Measurements from ENCODE around the gene NHSL1. TPM values are rescaled to one million over a fixed set of nuclear protein-coding genes. Genes with fewer than 3 reads are reported as not detected.

Gene NHSL1
- total RNA-seq, 4 donors from 2014 or later, result 73.2 to 117 (median 98.0) TPM

DNA sequence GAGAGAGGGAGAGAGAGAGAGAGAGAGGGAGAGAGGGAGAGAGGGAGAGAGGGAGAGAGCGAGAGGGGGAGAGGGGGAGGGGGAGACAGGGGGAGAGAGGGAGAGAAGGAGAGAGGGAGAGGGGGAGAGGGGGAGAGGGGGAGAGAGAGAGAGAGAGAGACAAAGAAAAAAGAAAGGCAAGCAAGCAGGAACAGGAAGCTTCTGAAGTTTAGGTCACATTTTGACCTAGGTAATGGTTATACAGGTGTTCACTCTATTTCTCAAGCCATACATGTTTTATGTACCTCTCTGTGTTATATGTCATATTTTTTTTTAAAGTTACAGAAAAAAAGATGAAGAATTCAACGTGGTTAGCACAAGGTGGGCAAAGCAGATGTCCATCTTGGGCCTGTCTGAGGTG lies 9.4 kb downstream of the NHSL1 start:
- H3K27me3 ChIP-seq, result no peaks in the 10 kb centered on the region
- in situ Hi-C loops (cut with MboI; ENCODE audit: low pct_ligation_motif_present in 1 of 4, low pct_unique_long_range_greater_than_20kb in 1 of 4, low sequenced_read_pairs in 3 of 4), result no loop called here
- 56 to 79% methylated on average over 1 to 2 of the region's 2 CpGs for WGBS, 2 donors (ENCODE audit: low coverage in 1 of 2)
- peak overlapping the region; percentile 0 to 71 (median 47) for H3K27ac ChIP-seq
- no peaks in the 10 kb centered on the region for H3K36me3 ChIP-seq
- intact Hi-C loops (cut with DNase I; ENCODE audit: low total_unique reads), result no loop called here
- no peak for DNase-seq
- TF ChIP-seq, protein P1, sequence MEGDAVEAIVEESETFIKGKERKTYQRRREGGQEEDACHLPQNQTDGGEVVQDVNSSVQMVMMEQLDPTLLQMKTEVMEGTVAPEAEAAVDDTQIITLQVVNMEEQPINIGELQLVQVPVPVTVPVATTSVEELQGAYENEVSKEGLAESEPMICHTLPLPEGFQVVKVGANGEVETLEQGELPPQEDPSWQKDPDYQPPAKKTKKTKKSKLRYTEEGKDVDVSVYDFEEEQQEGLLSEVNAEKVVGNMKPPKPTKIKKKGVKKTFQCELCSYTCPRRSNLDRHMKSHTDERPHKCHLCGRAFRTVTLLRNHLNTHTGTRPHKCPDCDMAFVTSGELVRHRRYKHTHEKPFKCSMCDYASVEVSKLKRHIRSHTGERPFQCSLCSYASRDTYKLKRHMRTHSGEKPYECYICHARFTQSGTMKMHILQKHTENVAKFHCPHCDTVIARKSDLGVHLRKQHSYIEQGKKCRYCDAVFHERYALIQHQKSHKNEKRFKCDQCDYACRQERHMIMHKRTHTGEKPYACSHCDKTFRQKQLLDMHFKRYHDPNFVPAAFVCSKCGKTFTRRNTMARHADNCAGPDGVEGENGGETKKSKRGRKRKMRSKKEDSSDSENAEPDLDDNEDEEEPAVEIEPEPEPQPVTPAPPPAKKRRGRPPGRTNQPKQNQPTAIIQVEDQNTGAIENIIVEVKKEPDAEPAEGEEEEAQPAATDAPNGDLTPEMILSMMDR (IDR thresholded peaks at IDR 0.05), result no peak
- TF ChIP-seq POLR2A (IDR thresholded peaks at IDR 0.05) (no peak), POLR2AphosphoS5 (IDR thresholded peaks at IDR 0.05) (no peak), EP300 (IDR thresholded peaks at IDR 0.05; ENCODE audit: low read depth) (no peak)
- H3K4me1 ChIP-seq, result peaks cover 15 to 90% (median 61%) of the 10 kb centered on the region in 4 donors
- no peak overlapping the region for H3K4me3 ChIP-seq
- no peaks in the 10 kb centered on the region for H3K9me3 ChIP-seq

DNA sequence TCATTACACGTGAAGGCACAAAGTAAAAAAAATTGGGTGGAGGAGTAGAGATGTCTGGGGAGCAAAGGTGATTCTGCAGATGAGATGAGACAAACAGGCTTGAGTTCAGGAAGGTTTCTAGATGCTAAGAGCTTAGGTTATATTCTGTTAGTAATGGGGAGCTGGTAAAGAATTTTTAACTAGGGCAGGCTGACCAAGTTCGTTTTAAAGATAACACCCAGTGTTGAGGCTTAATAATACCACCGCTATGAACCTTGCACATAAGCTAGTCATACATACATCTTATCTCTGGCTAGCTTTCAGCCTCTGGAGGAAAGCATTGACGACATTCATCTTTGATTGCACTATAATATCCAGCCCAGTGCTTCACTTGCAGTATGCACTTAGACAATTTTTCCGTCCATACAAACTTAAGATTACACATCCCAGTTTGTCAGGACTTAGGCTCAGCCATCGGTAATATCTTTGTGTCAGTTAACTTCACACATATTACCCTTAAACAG lies 12.1 kb downstream of the NHSL1 start:
- no peaks in the 10 kb centered on the region for H3K9me3 ChIP-seq
- H3K27me3 ChIP-seq, result no peaks in the 10 kb centered on the region
- TF ChIP-seq EP300 (IDR thresholded peaks at IDR 0.05; ENCODE audit: low read depth), result no peak
- no peak for TF ChIP-seq POLR2A (IDR thresholded peaks at IDR 0.05)
- TF ChIP-seq POLR2AphosphoS5 (IDR thresholded peaks at IDR 0.05), result peak in 1 of 3 donors; percentile 6
- peaks cover 18 to 72% (median 51%) of the 10 kb centered on the region in 4 donors for H3K4me1 ChIP-seq
- no peak overlapping the region for H3K4me3 ChIP-seq
- in situ Hi-C loops (cut with MboI; ENCODE audit: low pct_ligation_motif_present in 1 of 4, low pct_unique_long_range_greater_than_20kb in 1 of 4, low sequenced_read_pairs in 3 of 4), result no loop called here
- no peaks in the 10 kb centered on the region for H3K36me3 ChIP-seq
- WGBS, 2 donors (ENCODE audit: low coverage in 1 of 2), result 37 to 65% methylated on average over 6 of the region's 6 CpGs
- intact Hi-C loops (cut with DNase I; ENCODE audit: low total_unique reads), result no loop called here
- no peak for DNase-seq
- H3K27ac ChIP-seq, result peak overlapping the region; percentile 66 to 82 (median 74)

DNA sequence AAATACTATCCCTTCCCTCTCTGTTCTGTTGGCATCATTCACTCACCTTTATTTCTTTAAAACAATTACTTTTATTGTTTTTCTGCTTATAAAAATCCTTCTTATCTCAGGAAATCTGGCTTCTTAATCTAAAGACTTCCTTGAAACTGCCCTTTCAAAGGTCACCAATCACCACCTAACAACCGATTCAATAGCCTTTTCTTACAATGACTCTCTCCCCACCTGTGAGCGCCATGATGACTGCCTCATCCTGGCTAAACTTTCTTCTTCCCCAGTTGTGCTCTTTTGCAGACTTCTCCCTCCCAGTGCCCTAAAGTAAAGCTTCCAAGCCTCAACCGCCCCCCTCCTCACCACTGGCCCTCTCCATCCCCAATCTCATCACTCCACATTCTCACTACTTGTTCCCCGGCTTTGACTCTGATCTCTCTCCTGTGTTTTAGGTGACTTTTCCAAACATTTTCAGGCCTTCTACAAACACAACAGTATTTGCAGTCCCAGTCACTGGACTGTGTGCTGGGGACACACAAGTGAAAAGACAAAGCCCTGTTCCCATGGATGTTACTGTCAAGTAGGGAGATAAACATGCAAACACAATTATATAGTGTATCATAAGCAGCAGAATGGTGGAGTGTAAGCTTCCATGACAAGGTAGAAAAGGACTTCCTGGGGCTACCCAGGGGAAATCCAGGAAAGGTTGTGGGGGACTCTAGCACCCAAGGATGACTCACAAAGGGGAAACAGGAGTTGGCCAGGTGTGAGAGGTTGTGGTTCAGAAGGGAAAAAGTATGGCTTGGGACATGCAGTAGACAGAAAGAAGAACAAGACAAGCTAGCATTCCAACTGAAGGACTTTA lies 12.8 kb downstream of the NHSL1 start:
- WGBS, 2 donors (ENCODE audit: low coverage in 1 of 2), result 41 to 74% methylated on average over 4 of the region's 4 CpGs
- Histone ChIP-seq H3K4me1 (peaks cover 13 to 65% (median 44%) of the 10 kb centered on the region in 4 donors), H3K4me3 (no peak overlapping the region), H3K36me3 (no peaks in the 10 kb centered on the region), H3K9me3 (no peaks in the 10 kb centered on the region), H3K27ac (peak overlapping the region; percentile 66 to 82 (median 74)), H3K27me3 (no peaks in the 10 kb centered on the region)
- in situ Hi-C loops (cut with MboI; ENCODE audit: low pct_ligation_motif_present in 1 of 4, low pct_unique_long_range_greater_than_20kb in 1 of 4, low sequenced_read_pairs in 3 of 4) (no loop called here), intact Hi-C loops (cut with DNase I; ENCODE audit: low total_unique reads) (no loop called here)
- TF ChIP-seq, protein P1 (IDR thresholded peaks at IDR 0.05), result no peak
- peak in 1 of 3 donors; percentile 9 for TF ChIP-seq POLR2AphosphoS5 (IDR thresholded peaks at IDR 0.05)
- DNase-seq, result no peak

DNA sequence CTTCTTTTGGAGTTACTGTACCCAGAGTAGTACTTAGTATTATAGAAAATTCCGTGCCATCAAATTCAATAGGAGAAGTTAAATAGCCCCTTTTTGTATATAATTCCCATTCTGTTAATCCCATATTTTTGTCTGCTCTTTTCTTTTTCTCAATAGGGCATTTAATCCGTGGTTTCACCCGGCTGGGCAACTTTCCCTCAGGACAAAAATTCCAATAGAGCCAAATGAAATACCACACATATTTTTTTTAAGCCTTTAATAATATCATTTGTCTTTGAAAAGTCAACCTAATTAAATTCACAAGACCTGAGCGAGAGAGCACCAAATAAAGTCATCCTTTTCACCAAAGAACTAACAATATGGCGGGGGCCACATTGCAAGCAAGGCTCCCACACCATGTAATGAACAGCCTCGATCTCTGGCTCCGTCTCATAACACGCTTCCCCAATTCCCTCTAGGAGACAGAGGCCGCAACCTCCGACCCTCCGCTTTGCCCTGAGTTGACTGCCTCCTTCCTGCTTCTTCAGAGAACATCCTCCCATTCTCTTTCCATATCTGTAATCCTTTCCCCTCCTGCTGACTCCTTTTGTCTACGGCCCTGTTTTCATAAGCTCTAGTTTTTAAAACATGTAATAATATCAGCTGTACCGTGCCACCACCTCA lies 13.6 kb downstream of the NHSL1 start:
- 72 to 78% methylated on average over 4 to 13 of the region's 13 CpGs for WGBS, 2 donors (ENCODE audit: low coverage in 1 of 2)
- no peak for TF ChIP-seq EP300 (IDR thresholded peaks at IDR 0.05; ENCODE audit: low read depth)
- TF ChIP-seq POLR2A (IDR thresholded peaks at IDR 0.05), result no peak
- TF ChIP-seq, protein P1 (IDR thresholded peaks at IDR 0.05), result no peak
- H3K4me1 ChIP-seq, result peaks cover 9 to 61% (median 36%) of the 10 kb centered on the region in 4 donors
- no peak overlapping the region for H3K4me3 ChIP-seq
- H3K27me3 ChIP-seq, result no peaks in the 10 kb centered on the region
- peak overlapping the region; percentile 66 to 82 (median 74) for H3K27ac ChIP-seq
- no peaks in the 10 kb centered on the region for H3K36me3 ChIP-seq
- in situ Hi-C loops (cut with MboI; ENCODE audit: low pct_ligation_motif_present in 1 of 4, low pct_unique_long_range_greater_than_20kb in 1 of 4, low sequenced_read_pairs in 3 of 4), result no loop called here
- DNase-seq, result no peak
- intact Hi-C loops (cut with DNase I; ENCODE audit: low total_unique reads), result no loop called here
- H3K9me3 ChIP-seq, result no peaks in the 10 kb centered on the region

All from transverse colon (tissue), 4 donors.